GM21381 (cell line): ENCODE results near the gene CPNE9.

ENCODE experiments used
- ATAC-seq: cut with Tn5 transposase; IDR thresholded peaks from one replicate; pipeline ENCODE4 v1.9.1; 2021; ENCODE audit warnings: mild to moderate bottlenecking, moderate library complexity; ENCODE audit not compliant: unreplicated experiment

The CPNE9 gene

GRCh38 chr3:9703736-9704346, at the start of gene CPNE9:
TSS of gene CPNE9 (plus strand) at chr3:9703833. CDS start at chr3:9703997, 164 bp downstream.
- no peak for ATAC-seq

GRCh38 chr3:9659849-9660248, 43.8 kb upstream of the CPNE9 start:
- ATAC-seq, result no peak

- no peak for ATAC-seq
Measured at GRCh38 chr3:9660972-9661371, 42.7 kb upstream of the CPNE9 start.

GRCh38 chr3:9664119-9664751, 39.4 kb upstream of the CPNE9 start:
- no peak for ATAC-seq

GRCh38 chr3:9666704-9667445, 36.8 kb upstream of the CPNE9 start:
- no peak for ATAC-seq

GRCh38 chr3:9669277-9669676, 34.4 kb upstream of the CPNE9 start:
- no peak for ATAC-seq

GRCh38 chr3:9669720-9670432, 33.8 kb upstream of the CPNE9 start:
- ATAC-seq, result no peak

GRCh38 chr3:9673082-9673481, 30.6 kb upstream of the CPNE9 start:
- ATAC-seq, result no peak

- no peak for ATAC-seq
Measured at GRCh38 chr3:9673752-9674151, 29.9 kb upstream of the CPNE9 start.

GRCh38 chr3:9675736-9676290, 27.8 kb upstream of the CPNE9 start:
- ATAC-seq, result no peak

- no peak for ATAC-seq
Measured at GRCh38 chr3:9676785-9677184, 26.8 kb upstream of the CPNE9 start.

GRCh38 chr3:9678493-9678892, 25.1 kb upstream of the CPNE9 start:
- no peak for ATAC-seq

GRCh38 chr3:9679476-9680080, 24.1 kb upstream of the CPNE9 start:
- no peak for ATAC-seq

GRCh38 chr3:9681011-9681722, 22.5 kb upstream of the CPNE9 start:
- no peak for ATAC-seq

- no peak for ATAC-seq
Measured at GRCh38 chr3:9681723-9682081, 21.9 kb upstream of the CPNE9 start.

GRCh38 chr3:9682096-9682495, 21.5 kb upstream of the CPNE9 start:
- ATAC-seq, result no peak

- no peak for ATAC-seq
Measured at GRCh38 chr3:9683426-9683825, 20.2 kb upstream of the CPNE9 start.

GRCh38 chr3:9685216-9686049, 18.2 kb upstream of the CPNE9 start:
- no peak for ATAC-seq

GRCh38 chr3:9686050-9686550, 17.5 kb upstream of the CPNE9 start:
- ATAC-seq, result no peak
